Measurements from ENCODE around the gene GTF3C2. TPM values are rescaled to one million over a fixed set of nuclear protein-coding genes. Genes with fewer than 3 reads are reported as not detected.

GTF3C2 gene
- total and polyA plus RNA-seq, 2 of the 4 experiments (the other 2 are of a cell fraction), result 25.5 to 36.9 TPM

DNA sequence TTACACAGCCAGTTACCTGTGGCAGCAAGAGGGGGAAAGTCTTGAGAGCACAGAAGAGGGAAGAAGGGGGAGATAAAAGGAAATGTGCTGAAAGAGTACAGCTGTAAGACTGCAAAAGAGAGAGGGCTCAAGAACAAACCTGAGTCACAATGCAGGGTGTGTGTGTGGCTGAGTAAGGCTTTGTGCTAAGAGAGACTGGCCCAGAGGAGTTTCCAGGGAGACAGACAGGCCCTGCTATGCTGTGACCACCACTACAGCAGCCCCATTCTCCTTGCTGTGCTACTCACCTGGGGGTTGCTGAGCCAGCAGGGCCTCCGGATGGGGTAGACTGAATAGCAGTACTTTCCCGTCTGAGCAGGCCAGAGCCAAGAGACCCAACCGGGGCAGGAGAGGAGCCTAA is 21.3 kb downstream of the GTF3C2 start:
- Histone ChIP-seq H2AK5ac (ENCODE audit: low read depth, low read length) (no peak overlapping the region), H3K4me3 (ENCODE audit: insufficient read depth, low read depth, low read length) (no peak overlapping the region), H2BK5ac (ENCODE audit: low read depth, low read length, poor library complexity, severe bottlenecking) (no peak overlapping the region), H2AFZ (replicated peaks; ENCODE audit: low read length, poor library complexity) (no peak overlapping the region), H4K20me1 (ENCODE audit: insufficient read depth, low read length) (no peaks in the 10 kb centered on the region), H2BK20ac (ENCODE audit: low read depth, low read length) (no peak overlapping the region), H3K4ac (ENCODE audit: low read depth, low read length) (no peak overlapping the region), H3K18ac (ENCODE audit: low read depth, low read length) (no peak overlapping the region), H3K36me3 (ENCODE audit: control insufficient read depth, insufficient read depth, low read length) (peaks cover 41% of the 10 kb centered on the region), H3K27ac (ENCODE audit: insufficient read depth, low read length) (no peak overlapping the region), H2AK9ac (replicated peaks; ENCODE audit: low read depth, low read length, poor library complexity) (no peak overlapping the region), H3K56ac (ENCODE audit: extremely low read depth, insufficient read depth, low read length) (no peak overlapping the region), H3K27me3 (ENCODE audit: control insufficient read depth, insufficient read depth, low read length) (no peaks in the 10 kb centered on the region), H3K9me3 (ENCODE audit: control insufficient read depth, insufficient read depth, low read length) (no peaks in the 10 kb centered on the region), H3K9ac (ENCODE audit: low read depth, low read length) (no peak overlapping the region), H3K79me1 (ENCODE audit: low read depth in 1 of 2, low read length in 2 of 2) (peaks cover 0 to 3% of the 10 kb centered on the region in 2 experiments; a peak in 1 of 4 replicates), H3K4me2 (ENCODE audit: low read depth, low read length) (no peak overlapping the region), H4K5ac (ENCODE audit: low read depth, low read length) (no peak overlapping the region), H3K4me1 (ENCODE audit: control insufficient read depth, insufficient read depth, low read length) (no peaks in the 10 kb centered on the region), H4K91ac (ENCODE audit: insufficient read depth, low read depth, low read length) (no peak overlapping the region), H2BK15ac (ENCODE audit: low read depth, low read length) (no peak overlapping the region), H3K23ac (ENCODE audit: low read depth, low read length) (no peak overlapping the region), H2BK120ac (ENCODE audit: low read depth, low read length) (no peak overlapping the region), H4K8ac (ENCODE audit: low read depth in 2 of 2, low read length in 2 of 2) (no peak overlapping the region), H3K14ac (replicated peaks; ENCODE audit: low read depth, low read length) (no peak overlapping the region), H3K9me1 (ENCODE audit: insufficient read depth, low read length) (no peaks in the 10 kb centered on the region)
- ATAC-seq (ENCODE audit: low read depth), result no peak
- DNase-seq, result no peak
- POLR2A ChIA-PET (ENCODE audit: unreplicated experiment), result no interaction called here
- 100% methylated on average over 1 of the region's 3 CpGs; no CpG with 5 or more reads in 1 of the 2 experiments for WGBS, 2 experiments (ENCODE audit: extremely low coverage in 2 of 2, insufficient read length in 1 of 2)
- TF ChIP-seq SMC3 (IDR thresholded peaks at IDR 0.05; ENCODE audit: low read depth, low read length) (no peak), POLR2A (IDR thresholded peaks at IDR 0.05; ENCODE audit: low read depth, low read length) (no peak), MAFK (IDR thresholded peaks at IDR 0.05; ENCODE audit: low read depth, low read length) (no peak), CHD1 (IDR thresholded peaks at IDR 0.05; ENCODE audit: low read depth, low read length) (no peak), RFX5 (IDR thresholded peaks at IDR 0.05; ENCODE audit: low read depth, low read length) (no peak), MAZ (IDR thresholded peaks at IDR 0.05; ENCODE audit: borderline replicate concordance, low read depth, low read length) (no peak), NFE2L2 (IDR thresholded peaks at IDR 0.05; ENCODE audit: low read depth, low read length) (no peak), CEBPB (IDR thresholded peaks at IDR 0.05; ENCODE audit: low read depth, low read length) (no peak), RCOR1 (IDR thresholded peaks at IDR 0.05; ENCODE audit: insufficient replicate concordance, low read length) (no peak)
- TF ChIP-seq, protein P1, sequence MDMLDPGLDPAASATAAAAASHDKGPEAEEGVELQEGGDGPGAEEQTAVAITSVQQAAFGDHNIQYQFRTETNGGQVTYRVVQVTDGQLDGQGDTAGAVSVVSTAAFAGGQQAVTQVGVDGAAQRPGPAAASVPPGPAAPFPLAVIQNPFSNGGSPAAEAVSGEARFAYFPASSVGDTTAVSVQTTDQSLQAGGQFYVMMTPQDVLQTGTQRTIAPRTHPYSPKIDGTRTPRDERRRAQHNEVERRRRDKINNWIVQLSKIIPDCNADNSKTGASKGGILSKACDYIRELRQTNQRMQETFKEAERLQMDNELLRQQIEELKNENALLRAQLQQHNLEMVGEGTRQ (IDR thresholded peaks at IDR 0.05; ENCODE audit: low read depth, low read length), result no peak
- TF ChIP-seq, protein P2, sequence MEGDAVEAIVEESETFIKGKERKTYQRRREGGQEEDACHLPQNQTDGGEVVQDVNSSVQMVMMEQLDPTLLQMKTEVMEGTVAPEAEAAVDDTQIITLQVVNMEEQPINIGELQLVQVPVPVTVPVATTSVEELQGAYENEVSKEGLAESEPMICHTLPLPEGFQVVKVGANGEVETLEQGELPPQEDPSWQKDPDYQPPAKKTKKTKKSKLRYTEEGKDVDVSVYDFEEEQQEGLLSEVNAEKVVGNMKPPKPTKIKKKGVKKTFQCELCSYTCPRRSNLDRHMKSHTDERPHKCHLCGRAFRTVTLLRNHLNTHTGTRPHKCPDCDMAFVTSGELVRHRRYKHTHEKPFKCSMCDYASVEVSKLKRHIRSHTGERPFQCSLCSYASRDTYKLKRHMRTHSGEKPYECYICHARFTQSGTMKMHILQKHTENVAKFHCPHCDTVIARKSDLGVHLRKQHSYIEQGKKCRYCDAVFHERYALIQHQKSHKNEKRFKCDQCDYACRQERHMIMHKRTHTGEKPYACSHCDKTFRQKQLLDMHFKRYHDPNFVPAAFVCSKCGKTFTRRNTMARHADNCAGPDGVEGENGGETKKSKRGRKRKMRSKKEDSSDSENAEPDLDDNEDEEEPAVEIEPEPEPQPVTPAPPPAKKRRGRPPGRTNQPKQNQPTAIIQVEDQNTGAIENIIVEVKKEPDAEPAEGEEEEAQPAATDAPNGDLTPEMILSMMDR (conservative IDR thresholded peaks at IDR 0.05; ENCODE audit: low read depth, low read length), result no peak
- intact Hi-C loops (cut with micrococcal nuclease) (no loop called here), in situ Hi-C loops (cut with MboI; ENCODE audit: low sequenced_read_pairs) (no loop called here), dilution Hi-C loops (cut with HindIII; ENCODE audit: low sequenced_read_pairs, unreplicated experiment) (no loop called here)
- no TSS peak for BruUV-seq (replicated peaks)
- CTCF ChIA-PET, result no interaction called here

Data from IMR-90 (cell line).